ENCODE data around the gene DSCAM.

GRCh38 chr21:40152476-40152875 is 694.5 kb downstream of the DSCAM start:
- TF ChIP-seq TAF1 (IDR thresholded peaks at IDR 0.05; ENCODE audit: borderline replicate concordance, insufficient read depth, low read length) = no peak
- no peak for TF ChIP-seq SIN3A (IDR thresholded peaks at IDR 0.05; ENCODE audit: borderline replicate concordance, insufficient read depth, low read length)

Data from PFSK-1 (cell line).